22Rv1 (cell line): ENCODE results near the gene OR4D1.

Experiments
- H3K27ac ChIP-seq: fragments of 450-650 bp; 2 replicates; pipeline ENCODE4 v1.5.1; 2017
- ZFX ChIP-seq: fragments of 450-650 bp; IDR thresholded peaks from 2 replicates; pipeline ENCODE4 v1.6.1; 2017; ENCODE audit warnings: antibody characterized with exemption, borderline replicate concordance
- TF ChIP-seq, protein P1 (sequence below): fragments of 450-650 bp; IDR thresholded peaks from 2 replicates; pipeline ENCODE4 v1.5.1; 2017; ENCODE audit warnings: mild to moderate bottlenecking

OR4D1 gene

DNA sequence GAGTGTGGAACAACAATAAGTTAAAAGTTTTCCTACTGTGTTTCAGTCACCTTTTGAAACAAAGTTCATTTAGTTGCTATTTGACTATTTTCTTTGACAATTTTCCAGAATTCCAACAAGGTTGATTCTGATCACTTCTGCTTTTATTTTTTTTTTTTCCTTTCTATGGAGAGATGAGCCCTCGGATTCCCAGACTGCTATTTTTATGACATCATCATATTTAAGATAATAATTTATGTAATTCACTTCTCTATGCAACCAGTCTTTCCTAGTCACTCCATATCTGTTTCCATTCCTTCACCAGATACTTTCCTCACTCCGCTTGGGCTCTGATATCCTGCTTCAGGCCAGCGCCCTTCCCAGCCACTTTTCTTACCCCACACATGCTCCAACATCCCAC, 26.7 kb downstream of the OR4D1 start:
- TF ChIP-seq ZFX: no peak
- TF ChIP-seq, protein P1, sequence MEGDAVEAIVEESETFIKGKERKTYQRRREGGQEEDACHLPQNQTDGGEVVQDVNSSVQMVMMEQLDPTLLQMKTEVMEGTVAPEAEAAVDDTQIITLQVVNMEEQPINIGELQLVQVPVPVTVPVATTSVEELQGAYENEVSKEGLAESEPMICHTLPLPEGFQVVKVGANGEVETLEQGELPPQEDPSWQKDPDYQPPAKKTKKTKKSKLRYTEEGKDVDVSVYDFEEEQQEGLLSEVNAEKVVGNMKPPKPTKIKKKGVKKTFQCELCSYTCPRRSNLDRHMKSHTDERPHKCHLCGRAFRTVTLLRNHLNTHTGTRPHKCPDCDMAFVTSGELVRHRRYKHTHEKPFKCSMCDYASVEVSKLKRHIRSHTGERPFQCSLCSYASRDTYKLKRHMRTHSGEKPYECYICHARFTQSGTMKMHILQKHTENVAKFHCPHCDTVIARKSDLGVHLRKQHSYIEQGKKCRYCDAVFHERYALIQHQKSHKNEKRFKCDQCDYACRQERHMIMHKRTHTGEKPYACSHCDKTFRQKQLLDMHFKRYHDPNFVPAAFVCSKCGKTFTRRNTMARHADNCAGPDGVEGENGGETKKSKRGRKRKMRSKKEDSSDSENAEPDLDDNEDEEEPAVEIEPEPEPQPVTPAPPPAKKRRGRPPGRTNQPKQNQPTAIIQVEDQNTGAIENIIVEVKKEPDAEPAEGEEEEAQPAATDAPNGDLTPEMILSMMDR: no peak
- no peak overlapping the region for H3K27ac ChIP-seq

GRCh38 chr17:58176200-58176599, 28.0 kb downstream of the OR4D1 start:
- TF ChIP-seq, protein P1: no peak
- no peak for TF ChIP-seq ZFX
- H3K27ac ChIP-seq: no peak overlapping the region

- no peak for TF ChIP-seq ZFX
- TF ChIP-seq, protein P1: no peak
- no peak overlapping the region for H3K27ac ChIP-seq
Observed at GRCh38 chr17:58181796-58182195, 33.6 kb downstream of the OR4D1 start.

DNA sequence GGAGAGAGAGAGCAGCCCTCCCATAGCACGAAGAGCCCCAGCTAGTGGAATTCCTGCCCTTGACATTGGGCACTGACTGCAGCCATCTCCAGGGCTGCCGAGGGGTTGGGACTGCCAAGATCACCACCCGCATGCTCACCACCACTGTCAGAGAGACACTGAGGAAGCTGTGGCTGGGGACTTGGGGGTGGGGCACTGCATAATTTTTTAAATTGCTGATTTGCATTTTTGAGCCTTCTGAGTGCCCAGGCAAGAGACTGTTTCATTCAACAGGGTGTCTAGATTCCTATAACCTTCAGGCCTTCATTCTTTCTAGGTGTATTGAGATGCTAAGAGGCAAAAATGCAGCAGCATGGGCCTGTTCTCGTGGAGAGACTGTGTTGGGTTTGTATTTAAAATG, 35.3 kb downstream of the OR4D1 start:
- TF ChIP-seq, protein P1: no peak
- no peak for TF ChIP-seq ZFX
- no peak overlapping the region for H3K27ac ChIP-seq

DNA sequence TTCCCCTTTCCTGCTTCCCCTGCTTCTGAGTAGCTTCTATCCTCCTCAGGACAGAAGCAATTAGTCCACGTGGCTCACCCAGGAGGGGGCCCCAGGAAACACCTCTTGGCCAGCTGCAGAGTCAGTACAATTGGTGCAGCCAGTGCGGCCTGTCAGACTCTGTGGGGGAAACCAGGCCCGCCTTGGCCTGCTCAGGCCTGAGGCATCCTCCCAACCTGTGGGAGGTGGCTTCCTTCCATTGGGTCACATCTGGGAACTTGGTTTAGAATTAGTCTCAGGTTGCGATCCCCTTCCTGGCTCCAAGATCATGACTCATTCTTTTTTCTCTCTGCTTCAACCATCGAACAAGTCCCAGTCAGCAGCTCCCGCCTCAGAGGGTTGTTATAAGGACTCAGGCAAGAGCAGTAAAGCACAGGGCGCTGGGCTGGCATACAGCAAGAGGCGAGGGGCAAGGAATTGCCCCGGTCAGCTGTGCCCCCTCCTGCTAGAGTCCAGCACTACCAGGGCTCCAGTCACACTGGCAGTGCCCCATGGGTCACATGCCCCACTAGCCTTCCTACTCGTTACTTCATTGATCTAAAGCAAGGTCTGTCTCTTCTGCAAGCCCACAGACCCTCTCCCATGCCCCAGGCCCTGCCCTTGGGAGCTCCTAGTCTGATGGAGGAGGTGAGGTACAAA, 36.3 kb downstream of the OR4D1 start:
- no peak overlapping the region for H3K27ac ChIP-seq
- TF ChIP-seq, protein P1: no peak
- no peak for TF ChIP-seq ZFX

DNA sequence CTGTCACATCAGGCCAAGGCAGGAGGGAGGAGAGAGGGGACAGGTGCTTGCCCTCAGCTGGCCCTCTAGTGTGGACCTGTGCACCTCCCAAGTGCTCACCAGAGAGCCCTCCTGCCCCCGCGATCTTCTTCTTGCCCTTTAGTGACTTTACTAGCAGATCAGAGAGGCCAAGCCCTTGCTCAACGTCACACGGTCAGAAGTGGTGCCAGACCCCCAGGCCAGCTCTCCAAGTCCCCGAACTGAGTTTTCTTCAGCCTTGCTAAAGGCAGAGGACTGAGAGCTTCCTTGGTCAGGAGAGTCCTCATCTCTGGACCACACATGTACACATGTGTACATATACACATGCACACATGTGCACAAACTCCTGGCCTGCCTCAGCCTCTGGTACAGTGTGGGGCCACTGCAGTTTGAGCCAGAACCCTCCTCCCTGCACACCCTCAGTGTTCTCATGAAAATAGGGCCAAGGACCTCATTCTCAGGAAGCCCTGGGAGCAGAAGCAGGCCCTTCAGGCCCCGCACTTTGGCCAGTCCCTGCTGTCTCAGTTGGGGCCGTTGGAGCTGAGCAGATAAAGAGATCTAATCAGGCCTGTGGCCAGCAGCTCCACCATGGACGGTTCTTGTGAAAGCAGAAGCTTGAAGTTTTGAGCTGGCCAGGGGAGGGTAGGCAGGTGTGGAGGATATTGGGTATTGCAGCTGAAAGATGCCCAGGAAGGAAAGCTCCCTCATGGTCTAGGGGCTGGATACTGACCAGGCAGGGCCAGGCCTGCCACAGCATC, 37.0 kb downstream of the OR4D1 start:
- no peak overlapping the region for H3K27ac ChIP-seq
- TF ChIP-seq ZFX: no peak
- TF ChIP-seq, protein P1: no peak

GRCh38 chr17:58186591-58186990, 38.4 kb downstream of the OR4D1 start:
- no peak overlapping the region for H3K27ac ChIP-seq
- TF ChIP-seq, protein P1: no peak
- TF ChIP-seq ZFX: no peak
